GM13977 (cell line): ENCODE data around the gene PRPF18.

ENCODE experiments used
- DNase-seq: peaks from one replicate; pipeline ENCODE4 v3.0.0; 2012; ENCODE audit warnings: low spot score
- in situ Hi-C: fragments of 300-500 bp; cut with MboI; formaldehyde crosslinking; loops from one replicate; pipeline ENCODE4 v1.12.0; 2022; ENCODE audit warnings: low sequenced_read_pairs, low pct_unique_long_range_greater_than_20kb, mixed read lengths, inconsistent platforms; ENCODE audit not compliant: unreplicated experiment
- TF ChIP-seq, protein P1 (sequence below): IDR thresholded peaks from 2 replicates; pipeline ENCODE4 v1.5.1; 2012; ENCODE audit warnings: mild to moderate bottlenecking, control low read depth; ENCODE audit not compliant: insufficient read depth; ENCODE audit errors: extremely low read depth, missing control alignments

The PRPF18 gene

DNA sequence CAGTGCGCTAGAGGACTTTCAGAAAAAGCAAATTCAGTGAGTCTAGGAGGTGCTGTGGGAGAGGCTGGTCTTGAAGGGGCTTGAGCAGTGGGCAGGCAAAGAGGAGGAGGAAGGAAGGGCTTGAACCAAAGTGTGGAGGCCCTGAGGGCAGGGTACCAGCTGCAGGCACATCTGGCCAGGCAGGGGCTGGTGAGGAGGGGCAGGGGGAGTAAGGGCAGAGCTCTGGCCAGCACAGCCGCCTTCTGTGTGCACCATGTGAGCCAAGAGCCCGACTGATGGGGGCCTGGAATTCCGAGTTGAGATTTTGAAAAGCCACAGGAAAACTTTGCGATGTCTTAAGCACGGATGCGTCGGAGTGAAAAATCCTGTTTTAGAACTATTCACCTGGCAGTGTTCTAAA lies 74.5 kb downstream of the PRPF18 start:
- TF ChIP-seq, protein P1, sequence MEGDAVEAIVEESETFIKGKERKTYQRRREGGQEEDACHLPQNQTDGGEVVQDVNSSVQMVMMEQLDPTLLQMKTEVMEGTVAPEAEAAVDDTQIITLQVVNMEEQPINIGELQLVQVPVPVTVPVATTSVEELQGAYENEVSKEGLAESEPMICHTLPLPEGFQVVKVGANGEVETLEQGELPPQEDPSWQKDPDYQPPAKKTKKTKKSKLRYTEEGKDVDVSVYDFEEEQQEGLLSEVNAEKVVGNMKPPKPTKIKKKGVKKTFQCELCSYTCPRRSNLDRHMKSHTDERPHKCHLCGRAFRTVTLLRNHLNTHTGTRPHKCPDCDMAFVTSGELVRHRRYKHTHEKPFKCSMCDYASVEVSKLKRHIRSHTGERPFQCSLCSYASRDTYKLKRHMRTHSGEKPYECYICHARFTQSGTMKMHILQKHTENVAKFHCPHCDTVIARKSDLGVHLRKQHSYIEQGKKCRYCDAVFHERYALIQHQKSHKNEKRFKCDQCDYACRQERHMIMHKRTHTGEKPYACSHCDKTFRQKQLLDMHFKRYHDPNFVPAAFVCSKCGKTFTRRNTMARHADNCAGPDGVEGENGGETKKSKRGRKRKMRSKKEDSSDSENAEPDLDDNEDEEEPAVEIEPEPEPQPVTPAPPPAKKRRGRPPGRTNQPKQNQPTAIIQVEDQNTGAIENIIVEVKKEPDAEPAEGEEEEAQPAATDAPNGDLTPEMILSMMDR: no peak
- in situ Hi-C loops: no loop called here

DNA sequence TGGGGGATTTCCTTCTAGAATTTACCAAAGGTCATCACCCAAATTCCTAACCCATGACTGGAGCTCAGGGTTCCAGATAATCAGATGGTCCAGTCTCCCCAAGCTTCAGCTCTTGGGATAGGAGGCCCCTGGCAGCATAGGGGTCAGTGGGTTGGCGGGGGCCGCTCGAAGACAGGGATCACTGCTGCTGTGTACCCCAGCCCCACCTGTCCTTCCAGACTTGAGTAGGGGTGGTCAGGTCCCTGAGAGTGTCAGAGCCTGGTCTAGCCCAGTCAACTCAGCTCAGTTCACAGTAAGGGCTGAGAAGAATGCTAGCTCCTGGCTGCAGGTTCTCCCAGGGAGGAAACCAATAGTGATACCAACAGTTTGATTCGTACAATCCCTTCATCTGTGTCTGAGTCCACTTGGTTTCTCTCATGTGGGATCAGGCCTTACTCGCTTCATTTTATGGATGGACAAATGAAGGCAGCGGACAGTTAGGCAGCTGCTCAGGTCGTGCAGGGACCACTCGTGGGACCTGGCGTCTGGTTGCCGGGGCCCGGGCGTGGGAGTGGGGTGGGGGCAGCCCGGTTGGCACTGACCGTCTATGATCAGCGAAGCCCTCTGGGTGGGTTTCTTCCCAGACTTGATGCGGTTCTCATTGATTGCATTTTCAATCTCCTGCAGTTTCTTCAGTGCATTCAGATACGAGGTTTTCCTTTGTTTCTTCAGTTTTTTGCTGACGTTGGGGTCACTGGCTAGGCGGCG lies 78.9 kb downstream of the PRPF18 start:
- in situ Hi-C loops: loop anchor here (5.0 kb wide), 1 partner anchor 112 kb away; no protein-coding TSS in a partner anchor
- TF ChIP-seq, protein P1: no peak
- no peak for DNase-seq

More for the DNA sequence above, 74.5 kb downstream of the PRPF18 start:
- DNase-seq: no peak

DNA sequence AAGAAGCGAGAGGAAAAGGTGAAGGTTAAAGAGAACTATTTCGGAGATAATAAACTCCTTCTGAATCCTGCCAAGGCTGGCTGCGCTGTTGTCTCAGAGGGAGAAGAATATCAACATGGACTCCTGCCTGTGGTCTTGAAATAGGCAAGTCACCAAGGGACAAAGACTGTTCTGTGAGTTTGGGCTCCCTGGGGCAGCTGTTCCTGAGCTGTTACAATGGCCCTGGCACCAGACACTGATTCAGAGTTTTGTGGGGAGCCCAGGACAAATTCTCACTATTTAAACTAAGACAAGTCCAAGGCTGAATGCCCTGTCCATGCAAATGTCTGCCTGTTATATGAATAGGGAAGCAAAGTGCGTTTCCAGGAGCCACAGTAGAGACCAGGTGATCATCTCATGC lies 81.4 kb downstream of the PRPF18 start:
- TF ChIP-seq, protein P1: no peak
- in situ Hi-C loops: loop anchor here (5.0 kb wide), 1 partner anchor 109 kb away; no protein-coding TSS in a partner anchor
- DNase-seq: no peak

DNA sequence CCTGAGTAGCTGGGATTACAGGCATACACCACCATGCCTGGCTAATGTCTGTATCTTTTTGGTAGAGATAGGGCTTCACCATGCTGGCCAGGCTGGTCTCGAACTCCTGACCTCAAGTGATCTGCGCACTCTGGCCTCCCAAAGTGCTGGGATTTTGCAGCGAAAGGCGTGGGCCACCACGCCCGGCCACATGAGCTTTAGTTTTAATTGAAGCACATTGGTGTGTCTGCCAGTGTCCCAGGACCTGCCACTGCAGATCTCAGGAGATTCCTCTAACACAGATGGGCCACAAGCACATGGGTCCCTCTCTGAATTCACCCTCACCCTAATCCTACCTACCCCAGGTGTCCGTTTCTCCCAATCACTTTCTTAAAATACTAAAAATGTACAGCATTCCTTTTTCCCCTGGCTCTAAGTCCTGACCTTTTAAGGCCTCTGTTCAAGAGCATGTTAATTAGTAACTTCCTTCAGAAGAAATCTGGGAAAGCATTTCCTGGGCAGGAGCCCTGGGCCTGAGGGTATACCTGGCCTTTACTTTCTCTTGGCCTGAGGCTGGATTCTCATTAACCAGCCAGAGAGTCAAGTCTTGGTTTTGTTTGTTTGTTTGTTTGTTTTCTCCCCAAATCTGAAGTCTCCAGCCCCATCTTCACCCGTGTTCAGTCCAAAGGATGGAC lies 82.6 kb downstream of the PRPF18 start:
- in situ Hi-C loops: loop anchor here (5.0 kb wide), 1 partner anchor 108 kb away; no protein-coding TSS in a partner anchor
- DNase-seq: no peak
- TF ChIP-seq, protein P1: no peak

DNA sequence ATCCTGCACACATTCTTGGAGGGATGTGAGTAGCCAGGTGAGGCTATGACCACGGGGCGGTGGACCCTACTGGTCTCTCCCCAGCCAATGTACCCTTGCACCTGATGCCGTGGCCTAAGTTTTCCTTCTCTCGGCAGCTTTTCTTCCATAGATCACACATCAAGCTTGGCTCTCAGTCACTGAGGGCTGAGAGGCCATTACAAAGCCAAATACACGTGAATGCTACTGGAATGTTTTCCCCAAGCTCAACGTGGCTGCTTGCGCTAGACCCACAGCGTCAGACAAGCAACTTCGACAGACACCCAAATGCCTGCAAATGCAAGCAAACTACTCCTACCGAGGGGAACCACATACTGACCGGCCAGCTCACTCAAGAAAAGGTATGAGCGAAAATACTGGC lies 83.1 kb downstream of the PRPF18 start:
- in situ Hi-C loops: loop anchor here (5.0 kb wide), 1 partner anchor 107 kb away; no protein-coding TSS in a partner anchor
- TF ChIP-seq, protein P1: no peak
- DNase-seq: no peak

DNA sequence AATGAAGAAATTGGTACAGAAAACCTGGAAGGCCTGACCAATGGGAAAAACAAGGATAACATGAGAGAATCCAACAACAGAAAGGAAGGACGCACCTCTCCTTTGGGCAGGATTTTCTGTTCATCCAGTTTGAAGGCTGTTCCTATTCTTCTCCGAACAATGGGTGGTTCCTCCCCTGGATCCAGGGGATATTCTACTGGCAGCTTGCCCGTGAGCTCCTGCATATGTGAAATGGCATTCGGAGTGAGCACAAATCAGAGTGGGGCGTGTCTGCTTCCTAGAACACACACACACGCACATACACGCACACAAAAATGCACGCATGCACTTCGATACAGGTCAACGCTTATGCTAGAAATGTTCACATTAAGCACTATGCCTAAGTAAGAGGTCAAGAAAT lies 83.5 kb downstream of the PRPF18 start:
- in situ Hi-C loops: no loop called here
- no peak for DNase-seq
- TF ChIP-seq, protein P1: no peak
